HG03135 (cell line): ENCODE results near the gene KCNC1.

ENCODE experiments used
- ATAC-seq: cut with Tn5 transposase; IDR thresholded peaks from one replicate; pipeline ENCODE4 v1.9.1; 2021; ENCODE audit warnings: mild to moderate bottlenecking, moderate library complexity; ENCODE audit not compliant: unreplicated experiment

KCNC1 gene

GRCh38 chr11:17786824-17787525, 52.4 kb downstream of the KCNC1 start:
- no peak for ATAC-seq

GRCh38 chr11:17788084-17788483, 53.5 kb downstream of the KCNC1 start:
- ATAC-seq = no peak

- no peak for ATAC-seq
These were observed 55.9 kb downstream of the KCNC1 start for GRCh38 chr11:17790453-17790852.

- ATAC-seq = no peak
These were observed 56.6 kb downstream of the KCNC1 start for GRCh38 chr11:17791144-17791543.

- ATAC-seq = no peak
These were observed 57.6 kb downstream of the KCNC1 start for GRCh38 chr11:17792161-17792560.

GRCh38 chr11:17793642-17794170, 59.1 kb downstream of the KCNC1 start:
- ATAC-seq = no peak

GRCh38 chr11:17794981-17795380, 60.4 kb downstream of the KCNC1 start:
- ATAC-seq = no peak

- no peak for ATAC-seq
These were observed 61.6 kb downstream of the KCNC1 start for GRCh38 chr11:17796154-17796553.

GRCh38 chr11:17798253-17798652, 63.7 kb downstream of the KCNC1 start:
- ATAC-seq = no peak

- no peak for ATAC-seq
These were observed 64.1 kb downstream of the KCNC1 start for GRCh38 chr11:17798716-17799115.

- no peak for ATAC-seq
These were observed 64.6 kb downstream of the KCNC1 start for GRCh38 chr11:17799147-17799546.

GRCh38 chr11:17801166-17801565, 66.6 kb downstream of the KCNC1 start:
- no peak for ATAC-seq

- ATAC-seq = no peak
These were observed 67.9 kb downstream of the KCNC1 start for GRCh38 chr11:17802491-17802890.

- ATAC-seq = no peak
These were observed 69.3 kb downstream of the KCNC1 start for GRCh38 chr11:17803754-17804334.

GRCh38 chr11:17805043-17805442, 70.5 kb downstream of the KCNC1 start:
- no peak for ATAC-seq

- ATAC-seq = no peak
These were observed 71.3 kb downstream of the KCNC1 start for GRCh38 chr11:17805873-17806272.

GRCh38 chr11:17807034-17807433, 72.5 kb downstream of the KCNC1 start:
- ATAC-seq = no peak

GRCh38 chr11:17810041-17810440, 75.5 kb downstream of the KCNC1 start:
- ATAC-seq = no peak

- no peak for ATAC-seq
These were observed 76.2 kb downstream of the KCNC1 start for GRCh38 chr11:17810746-17811145.

- no peak for ATAC-seq
These were observed 76.8 kb downstream of the KCNC1 start for GRCh38 chr11:17811352-17811751.

GRCh38 chr11:17812091-17812864, 77.7 kb downstream of the KCNC1 start:
- ATAC-seq = no peak

- ATAC-seq = no peak
These were observed 78.2 kb downstream of the KCNC1 start for GRCh38 chr11:17812865-17813187.
